Vagina (tissue), 2 donors: Measurements from ENCODE around the gene SPATA1. TPM values are rescaled to one million over a fixed set of nuclear protein-coding genes. Genes with fewer than 3 reads are reported as not detected.

Experiments
- DNase-seq, 2 donors: peaks; one replicate each; pipeline ENCODE4 v3.0.0-alpha.2; 2017; ENCODE audit errors: extremely low spot score in 2 of 2
- H3K27ac ChIP-seq: fragments of 200-600 bp; sonication (generic); one replicate; pipeline ENCODE4 v1.5.1; 2019
- H3K27me3 ChIP-seq: fragments of 200-600 bp; sonication (generic); one replicate; pipeline ENCODE4 v1.5.1; 2019
- H3K36me3 ChIP-seq, 2 donors: fragments of 200-600 bp; sonication (generic); one replicate each; pipeline ENCODE4 v1.5.1; 2017 to 2019
- H3K4me1 ChIP-seq: fragments of 200-600 bp; sonication (generic); one replicate; pipeline ENCODE4 v1.5.1; 2019
- H3K4me3 ChIP-seq, 2 donors: fragments of 200-600 bp; sonication (generic); 1 replicate in 1 of 2; 2 replicates in 1 of 2; pipeline ENCODE4 v1.5.1; 2016 to 2019
- H3K9me3 ChIP-seq: fragments of 200-600 bp; sonication (generic); one replicate; pipeline ENCODE4 v1.5.1; 2019
- CTCF ChIP-seq, 3 experiments: fragments of 450-650 bp in 2 of 3; fragments of 200-600 bp in 1 of 3; sonication (generic) in 1 of 3; IDR thresholded peaks; one replicate each; pipeline ENCODE4 v1.5.1; 2017 to 2019; ENCODE audit warnings: antibody characterized with exemption in 3 of 3, mild to moderate bottlenecking in 2 of 3, moderate library complexity in 2 of 3
- POLR2A ChIP-seq, 2 donors: fragments of 450-650 bp; IDR thresholded peaks; one replicate each; pipeline ENCODE4 v1.6.1; 2017; ENCODE audit warnings: antibody characterized with exemption in 2 of 2, mild to moderate bottlenecking in 2 of 2, moderate library complexity in 2 of 2
- POLR2AphosphoS5 ChIP-seq, 2 donors: sonication (generic); formaldehyde crosslinking; IDR thresholded peaks; one replicate each; pipeline ENCODE4 v1.9.0; 2017; ENCODE audit warnings: antibody characterized with exemption in 2 of 2, mild to moderate bottlenecking in 2 of 2, low read depth in 1 of 2; ENCODE audit not compliant: insufficient read depth in 1 of 2
- intact Hi-C: fragments of 100-400 bp; cut with DNase I; formaldehyde crosslinking; loops from one replicate; pipeline ENCODE4 v1.15.1; 2023
- total RNA-seq: library from RNA; depleted of rRNA; stranded (reverse); fragments of >200 nt; gene quantifications from one replicate; pipeline ENCODE4 v1.2.3, GENCODE V29; 2016

The SPATA1 gene
- total RNA-seq, 1 donor from 2014 or later: 0.25 TPM

GRCh38 chr1:84497631-84498275 is 8.4 kb upstream of the SPATA1 start:
- intact Hi-C loops: no loop called here
- Histone ChIP-seq H3K9me3 (no peaks in the 10 kb centered on the region), H3K27me3 (no peaks in the 10 kb centered on the region), H3K36me3 (peaks cover 0 to 45% of the 10 kb centered on the region in 2 donors), H3K4me1 (peaks cover 8% of the 10 kb centered on the region), H3K27ac (no peak overlapping the region), H3K4me3 (no peak overlapping the region)
- TF ChIP-seq POLR2AphosphoS5 (IDR thresholded peaks at IDR 0.05; ENCODE audit: insufficient read depth in 1 of 2, low read depth in 1 of 2): no peak
- TF ChIP-seq CTCF (IDR thresholded peaks at IDR 0.05): no peak
- no peak for TF ChIP-seq POLR2A (IDR thresholded peaks at IDR 0.05)
- DNase-seq: no peak

- no peaks in the 10 kb centered on the region for H3K9me3 ChIP-seq
- no peak for DNase-seq
- intact Hi-C loops: loop anchor here (10.0 kb wide), 1 partner anchor 752 kb away; the partner anchor contains the start of gene C1orf52
- TF ChIP-seq CTCF (IDR thresholded peaks at IDR 0.05) (no peak), POLR2A (IDR thresholded peaks at IDR 0.05) (no peak), POLR2AphosphoS5 (IDR thresholded peaks at IDR 0.05; ENCODE audit: insufficient read depth in 1 of 2, low read depth in 1 of 2) (no peak)
- no peak overlapping the region for H3K4me3 ChIP-seq
- no peaks in the 10 kb centered on the region for H3K27me3 ChIP-seq
- H3K36me3 ChIP-seq: peaks cover 0 to 4% of the 10 kb centered on the region in 2 donors
- H3K4me1 ChIP-seq: peaks cover 37% of the 10 kb centered on the region
- no peak overlapping the region for H3K27ac ChIP-seq
Observed at GRCh38 chr1:84502927-84503326, 3.3 kb upstream of the SPATA1 start.

- no peak for DNase-seq
- peaks cover 37% of the 10 kb centered on the region for H3K4me1 ChIP-seq
Observed at GRCh38 chr1:84504580-84505492, 1.4 kb upstream of the SPATA1 start.

GRCh38 chr1:84505493-84506001 is 639 bp upstream of the SPATA1 start:
- peak overlapping the region; percentile 62 to 90 for H3K4me3 ChIP-seq
- peak overlapping the region; percentile 95 for H3K27ac ChIP-seq
- TF ChIP-seq CTCF (IDR thresholded peaks at IDR 0.05) (no peak), POLR2AphosphoS5 (IDR thresholded peaks at IDR 0.05; ENCODE audit: insufficient read depth in 1 of 2, low read depth in 1 of 2) (no peak), POLR2A (IDR thresholded peaks at IDR 0.05) (no peak)
- intact Hi-C loops: loop anchor here (10.0 kb wide), 1 partner anchor 749 kb away; the partner anchor contains the start of gene C1orf52
- H3K27me3 ChIP-seq: no peaks in the 10 kb centered on the region
- no peaks in the 10 kb centered on the region for H3K36me3 ChIP-seq
- no peak for DNase-seq
- no peaks in the 10 kb centered on the region for H3K9me3 ChIP-seq
- peaks cover 37% of the 10 kb centered on the region for H3K4me1 ChIP-seq

More at GRCh38 chr1:84504580-84505492, 1.4 kb upstream of the SPATA1 start:
- Histone ChIP-seq H3K27ac (peak overlapping the region; percentile 95), H3K4me3 (peak overlapping the region; percentile 62 to 90), H3K36me3 (no peaks in the 10 kb centered on the region), H3K27me3 (no peaks in the 10 kb centered on the region), H3K9me3 (no peaks in the 10 kb centered on the region)
- TF ChIP-seq POLR2AphosphoS5 (IDR thresholded peaks at IDR 0.05; ENCODE audit: insufficient read depth in 1 of 2, low read depth in 1 of 2) (no peak), CTCF (IDR thresholded peaks at IDR 0.05) (no peak), POLR2A (IDR thresholded peaks at IDR 0.05) (no peak)
- intact Hi-C loops: loop anchor here (10.0 kb wide), 1 partner anchor 750 kb away; the partner anchor contains the start of gene C1orf52
